Stimulated activated CD8-positive, alpha-beta memory T cell treated with anti-CD3 and anti-CD28 coated beads, Interleukin-15, amount 100 ng/mL, for 1 hour (primary cell): ENCODE results near the gene DDX6.

Experiments used
- DNase-seq: peaks from one replicate; pipeline ENCODE4 v3.0.0-alpha.2; 2020; ENCODE audit warnings: low read depth

DDX6 gene

GRCh38 chr11:118699506-118700220 is 91.3 kb downstream of the DDX6 start:
- no peak for DNase-seq
